Loucy (cell line): ENCODE results near the gene IMPG2.

Source experiments
- H2AFZ ChIP-seq: fragments of 200-600 bp; sonication (generic); 2 replicates; pipeline ENCODE4 v1.6.0; 2016; ENCODE audit warnings: antibody characterized with exemption, mild to moderate bottlenecking, low read length, moderate library complexity
- H3F3A ChIP-seq: fragments of 200-600 bp; 2 replicates; pipeline ENCODE4 v1.6.0; 2016; ENCODE audit warnings: antibody characterized with exemption, low read depth, mild to moderate bottlenecking
- H3K27me3 ChIP-seq: fragments of 200-600 bp; sonication (generic); 2 replicates; pipeline ENCODE4 v1.6.1; 2014; ENCODE audit warnings: low read length, mild to moderate bottlenecking; ENCODE audit not compliant: insufficient read depth, poor library complexity, severe bottlenecking
- H3K36me3 ChIP-seq: fragments of 200-600 bp; sonication (generic); 2 replicates; pipeline ENCODE4 v1.6.1; 2016; ENCODE audit warnings: low read length; ENCODE audit not compliant: insufficient read depth
- H3K4me1 ChIP-seq: fragments of 200-600 bp; sonication (generic); 2 replicates; pipeline ENCODE4 v1.5.1; 2014; ENCODE audit warnings: low read length, mild to moderate bottlenecking; ENCODE audit not compliant: insufficient read depth, poor library complexity, severe bottlenecking
- H3K4me2 ChIP-seq: fragments of 200-600 bp; sonication (generic); 2 replicates; pipeline ENCODE4 v1.6.0; 2014; ENCODE audit warnings: antibody characterized with exemption, low read length, low read depth, mild to moderate bottlenecking; ENCODE audit not compliant: poor library complexity, severe bottlenecking
- H3K4me3 ChIP-seq: fragments of 200-600 bp; sonication (generic); 2 replicates; pipeline ENCODE4 v1.5.1; 2014; ENCODE audit warnings: low read length, mild to moderate bottlenecking, mixed read lengths; ENCODE audit not compliant: poor library complexity, severe bottlenecking
- H3K79me2 ChIP-seq: fragments of 200-600 bp; sonication (generic); 2 replicates; pipeline ENCODE4 v1.6.1; 2014; ENCODE audit warnings: low read length; ENCODE audit not compliant: insufficient read depth
- H3K9ac ChIP-seq: fragments of 200-600 bp; sonication (generic); 2 replicates; pipeline ENCODE4 v1.6.0; 2014; ENCODE audit warnings: mild to moderate bottlenecking, low read depth, low read length, moderate library complexity; ENCODE audit not compliant: poor library complexity, severe bottlenecking
- H3K9me2 ChIP-seq: fragments of 200-600 bp; sonication (generic); replicated peaks from 2 replicates; pipeline ENCODE4 v1.6.1; 2016; ENCODE audit warnings: low read depth, low read length, mixed read lengths
- H3K9me3 ChIP-seq: fragments of 200-600 bp; sonication (generic); 2 replicates; pipeline ENCODE4 v1.6.1; 2014; ENCODE audit warnings: mild to moderate bottlenecking, antibody characterized with exemption, low read length, low read depth; ENCODE audit not compliant: insufficient read depth
- H4K20me1 ChIP-seq: fragments of 200-600 bp; sonication (generic); 2 replicates; pipeline ENCODE4 v1.6.0; 2014; ENCODE audit warnings: antibody characterized with exemption, low read length, mild to moderate bottlenecking; ENCODE audit not compliant: insufficient read depth, poor library complexity, severe bottlenecking
- CTCF ChIP-seq: fragments of 200-600 bp; sonication (generic); conservative IDR thresholded peaks from 2 replicates; pipeline ENCODE4 v1.5.1; 2014; ENCODE audit warnings: mild to moderate bottlenecking, antibody characterized with exemption, low read length
- EZH2phosphoT487 ChIP-seq: fragments of 200-600 bp; IDR thresholded peaks from 2 replicates; pipeline ENCODE4 v1.6.1; 2018; ENCODE audit warnings: antibody characterized with exemption, mild to moderate bottlenecking, moderate library complexity, borderline replicate concordance

IMPG2 gene

GRCh38 chr3:101340591-101340990 is 20.2 kb upstream of the IMPG2 start:
- TF ChIP-seq CTCF (no peak), EZH2phosphoT487 (no peak)
- no peaks in the 10 kb centered on the region for H3K79me2 ChIP-seq
- H2AFZ ChIP-seq: no peak overlapping the region
- H3K4me3 ChIP-seq: no peak overlapping the region
- H4K20me1 ChIP-seq: no peaks in the 10 kb centered on the region
- no peaks in the 10 kb centered on the region for H3K4me1 ChIP-seq
- no peak overlapping the region for H3K4me2 ChIP-seq
- no peaks in the 10 kb centered on the region for H3F3A ChIP-seq
- H3K27me3 ChIP-seq: no peaks in the 10 kb centered on the region
- no peaks in the 10 kb centered on the region for H3K9me3 ChIP-seq
- H3K36me3 ChIP-seq: peaks cover 18% of the 10 kb centered on the region; the same call in 1 of the 2 replicates
- H3K9ac ChIP-seq: no peak overlapping the region
- H3K9me2 ChIP-seq: no peaks in the 10 kb centered on the region

- Histone ChIP-seq H3K4me1 (no peaks in the 10 kb centered on the region), H2AFZ (no peak overlapping the region), H3K9me2 (no peaks in the 10 kb centered on the region), H3K9ac (no peak overlapping the region), H4K20me1 (no peaks in the 10 kb centered on the region), H3K4me2 (no peak overlapping the region), H3K79me2 (no peaks in the 10 kb centered on the region), H3K27me3 (no peaks in the 10 kb centered on the region), H3F3A (no peaks in the 10 kb centered on the region), H3K36me3 (peaks cover 19% of the 10 kb centered on the region; the same call in 1 of the 2 replicates), H3K9me3 (no peaks in the 10 kb centered on the region), H3K4me3 (no peak overlapping the region)
- TF ChIP-seq CTCF (no peak), EZH2phosphoT487 (no peak)
Measured at GRCh38 chr3:101333883-101334282, 13.5 kb upstream of the IMPG2 start.

GRCh38 chr3:101329016-101329673 is 8.8 kb upstream of the IMPG2 start:
- H3K9me2 ChIP-seq: no peaks in the 10 kb centered on the region
- peaks cover 17% of the 10 kb centered on the region; the same call in 1 of the 2 replicates for H3K36me3 ChIP-seq
- H3K27me3 ChIP-seq: no peaks in the 10 kb centered on the region
- H3K4me3 ChIP-seq: no peak overlapping the region
- no peak overlapping the region for H2AFZ ChIP-seq
- H4K20me1 ChIP-seq: no peaks in the 10 kb centered on the region
- no peaks in the 10 kb centered on the region for H3K9me3 ChIP-seq
- H3K79me2 ChIP-seq: no peaks in the 10 kb centered on the region
- H3F3A ChIP-seq: no peaks in the 10 kb centered on the region
- TF ChIP-seq CTCF (no peak), EZH2phosphoT487 (no peak)
- H3K4me2 ChIP-seq: no peak overlapping the region
- no peaks in the 10 kb centered on the region for H3K4me1 ChIP-seq
- no peak overlapping the region for H3K9ac ChIP-seq
